ENCODE results near the gene SPTBN2.
A peak's percentile ranks its signal among the peaks of the same experiment; 100 is the strongest.

SPTBN2 gene

DNA sequence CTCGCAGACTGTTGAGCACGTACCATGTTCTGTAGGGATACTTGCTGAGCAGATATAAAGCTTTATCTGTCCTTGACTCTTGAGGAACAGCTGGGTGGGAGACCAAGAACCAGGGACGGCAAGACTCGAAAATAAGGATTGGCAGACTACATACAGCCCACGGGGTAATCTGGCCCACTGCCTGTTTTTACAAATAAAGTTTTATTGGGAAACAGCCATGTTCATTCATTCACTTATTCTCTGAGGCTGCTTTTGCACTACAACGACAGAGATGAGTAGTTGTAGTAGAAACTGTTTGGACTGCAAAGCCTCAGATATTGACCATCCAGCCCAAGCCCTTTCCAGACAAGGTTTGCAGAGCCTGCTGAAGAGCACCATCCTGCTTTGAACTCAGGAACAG lies 31.0 kb downstream of the SPTBN2 start:
- Histone ChIP-seq H3K27ac (ENCODE audit: insufficient read depth in 1 of 2, low read depth in 1 of 2, low read length in 2 of 2, poor library complexity in 1 of 2, severe bottlenecking in 2 of 2) (no peak overlapping the region), H3K9me3 (ENCODE audit: control extremely low read depth in 1 of 5, control insufficient read depth in 4 of 5, insufficient read depth in 2 of 5, low read depth in 1 of 5, low read length in 4 of 5) (peaks cover 0 to 6% (median 0%) of the 10 kb centered on the region in 5 experiments), H3K36me3 (ENCODE audit: control insufficient read depth in 4 of 4, insufficient read depth in 4 of 4, low read length in 3 of 4) (no peaks in the 10 kb centered on the region), H3K4me1 (ENCODE audit: control extremely low read depth in 1 of 4, control insufficient read depth in 4 of 4, insufficient read depth in 4 of 4, low read length in 3 of 4) (peaks cover 0 to 21% (median 16%) of the 10 kb centered on the region in 4 experiments), H3K27me3 (replicated peaks in 2 of 5; ENCODE audit: control insufficient read depth in 4 of 5, insufficient read depth in 5 of 5, low read length in 4 of 5) (no peaks in the 10 kb centered on the region), H3K4me3 (ENCODE audit: control insufficient read depth in 1 of 7, extremely low read depth in 1 of 7, insufficient read depth in 4 of 7, low read depth in 2 of 7, low read length in 6 of 7) (no peak overlapping the region)
- ChIA-PET POLR2A (no interaction called here), CTCF (interaction anchor here (1.7 to 15.6 kb wide), 2 partner anchors 13 to 139 kb away, joined by 5 to 152 read pairs; no protein-coding TSS in a partner anchor)
- WGBS (ENCODE audit: insufficient coverage): 92% methylated on average over 5 of the region's 6 CpGs
- no peak for DNase-seq

DNA sequence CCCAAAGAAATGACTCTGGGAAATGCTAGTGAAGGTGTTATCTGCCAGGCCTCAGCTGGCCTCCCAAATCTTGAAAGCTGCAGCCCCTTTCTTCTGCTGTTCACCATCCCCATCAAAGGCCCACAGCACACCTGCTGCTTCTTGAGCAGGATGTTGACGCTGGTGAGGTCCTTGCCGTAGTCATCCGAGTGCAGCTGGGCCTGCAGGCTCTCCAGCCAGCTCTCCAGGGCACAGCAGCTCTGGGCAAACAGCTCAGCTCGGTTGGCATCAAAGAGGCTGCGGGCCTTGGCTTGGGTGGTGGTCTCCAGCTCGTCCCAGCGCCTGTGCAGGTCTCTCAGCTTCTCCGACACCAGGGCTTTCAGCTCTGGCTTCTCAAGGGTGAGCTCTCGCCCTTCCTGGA lies 32.9 kb downstream of the SPTBN2 start:
- DNase-seq: no peak
- Histone ChIP-seq H3K27me3 (replicated peaks in 2 of 5; ENCODE audit: control insufficient read depth in 4 of 5, insufficient read depth in 5 of 5, low read length in 4 of 5) (no peaks in the 10 kb centered on the region), H3K9me3 (ENCODE audit: control extremely low read depth in 1 of 5, control insufficient read depth in 4 of 5, insufficient read depth in 2 of 5, low read depth in 1 of 5, low read length in 4 of 5) (peaks cover 0 to 6% (median 0%) of the 10 kb centered on the region in 5 experiments), H3K4me3 (ENCODE audit: control insufficient read depth in 1 of 7, extremely low read depth in 1 of 7, insufficient read depth in 4 of 7, low read depth in 2 of 7, low read length in 6 of 7) (no peak overlapping the region), H3K27ac (ENCODE audit: insufficient read depth in 1 of 2, low read depth in 1 of 2, low read length in 2 of 2, poor library complexity in 1 of 2, severe bottlenecking in 2 of 2) (no peak overlapping the region), H3K4me1 (ENCODE audit: control extremely low read depth in 1 of 4, control insufficient read depth in 4 of 4, insufficient read depth in 4 of 4, low read length in 3 of 4) (peaks cover 0 to 11% (median 8%) of the 10 kb centered on the region in 4 experiments), H3K36me3 (ENCODE audit: control insufficient read depth in 4 of 4, insufficient read depth in 4 of 4, low read length in 3 of 4) (no peaks in the 10 kb centered on the region)
- CTCF ChIA-PET: interaction anchor here (1.0 to 15.6 kb wide), 10 partner anchors 10 to 191 kb away, joined by 3 to 152 read pairs (median 6); no protein-coding TSS in a partner anchor
- POLR2A ChIA-PET: no interaction called here
- WGBS (ENCODE audit: insufficient coverage): 88% methylated on average over 9 of the region's 9 CpGs

DNA sequence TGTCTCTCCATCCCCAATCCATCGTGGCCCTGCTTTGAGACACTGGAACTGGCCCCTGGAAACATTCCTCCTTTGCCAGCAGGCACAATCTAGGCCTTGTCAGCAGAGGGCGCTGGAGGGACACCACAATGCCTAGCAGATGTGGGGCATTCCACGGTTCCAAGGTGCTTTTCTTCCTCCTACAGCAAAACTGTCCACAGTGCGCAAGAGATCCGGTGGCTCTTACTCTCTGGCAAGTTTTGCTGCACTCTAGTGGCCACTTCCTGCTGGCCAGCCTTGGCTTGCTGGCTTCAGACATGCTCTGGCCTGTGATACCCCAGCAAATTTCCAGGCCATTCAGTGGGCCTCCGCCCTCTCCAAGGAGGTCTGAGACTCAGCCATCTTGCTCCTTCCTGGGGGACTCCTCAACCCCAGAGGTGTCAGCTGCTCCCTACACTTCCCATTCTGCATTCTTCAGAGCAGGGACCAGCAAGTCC lies 34.2 kb downstream of the SPTBN2 start:
- Histone ChIP-seq H3K4me1 (ENCODE audit: control extremely low read depth in 1 of 4, control insufficient read depth in 4 of 4, insufficient read depth in 4 of 4, low read length in 3 of 4) (peaks cover 0 to 4% (median 2%) of the 10 kb centered on the region in 4 experiments), H3K4me3 (ENCODE audit: control insufficient read depth in 1 of 7, extremely low read depth in 1 of 7, insufficient read depth in 4 of 7, low read depth in 2 of 7, low read length in 6 of 7) (no peak overlapping the region), H3K27ac (ENCODE audit: insufficient read depth in 1 of 2, low read depth in 1 of 2, low read length in 2 of 2, poor library complexity in 1 of 2, severe bottlenecking in 2 of 2) (no peak overlapping the region), H3K36me3 (ENCODE audit: control insufficient read depth in 4 of 4, insufficient read depth in 4 of 4, low read length in 3 of 4) (no peaks in the 10 kb centered on the region), H3K9me3 (ENCODE audit: control extremely low read depth in 1 of 5, control insufficient read depth in 4 of 5, insufficient read depth in 2 of 5, low read depth in 1 of 5, low read length in 4 of 5) (peaks cover 0 to 4% (median 0%) of the 10 kb centered on the region in 5 experiments), H3K27me3 (replicated peaks in 2 of 5; ENCODE audit: control insufficient read depth in 4 of 5, insufficient read depth in 5 of 5, low read length in 4 of 5) (no peaks in the 10 kb centered on the region)
- CTCF ChIA-PET: interaction anchor here (0.7 to 15.6 kb wide), 14 partner anchors 9 to 192 kb away, joined by 3 to 152 read pairs (median 4); no protein-coding TSS in a partner anchor
- 19% methylated on average over 6 of the region's 6 CpGs for WGBS (ENCODE audit: insufficient coverage)
- DNase-seq: peak; percentile 83 to 93 (median 90)
- POLR2A ChIA-PET: no interaction called here

DNA sequence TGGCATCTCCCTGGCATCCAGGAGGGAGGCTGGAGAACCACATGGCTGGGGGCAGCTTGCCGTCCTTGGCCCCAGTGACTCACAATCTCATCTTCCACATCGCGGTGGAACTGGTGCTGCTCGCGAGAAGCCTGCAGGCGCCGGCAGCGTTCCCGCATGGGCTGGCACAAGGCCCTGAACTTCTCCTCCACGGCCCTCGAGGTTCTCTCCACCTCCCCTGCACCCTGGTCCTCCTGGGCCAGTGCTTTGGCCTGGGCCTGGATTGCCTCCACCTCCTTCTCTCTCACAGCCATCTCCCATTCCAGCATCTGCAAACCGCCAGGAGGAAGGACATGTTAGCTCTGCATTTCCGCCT lies 35.0 kb downstream of the SPTBN2 start:
- Histone ChIP-seq H3K4me3 (ENCODE audit: control insufficient read depth in 1 of 7, extremely low read depth in 1 of 7, insufficient read depth in 4 of 7, low read depth in 2 of 7, low read length in 6 of 7) (no peak overlapping the region), H3K27ac (ENCODE audit: insufficient read depth in 1 of 2, low read depth in 1 of 2, low read length in 2 of 2, poor library complexity in 1 of 2, severe bottlenecking in 2 of 2) (no peak overlapping the region), H3K9me3 (ENCODE audit: control extremely low read depth in 1 of 5, control insufficient read depth in 4 of 5, insufficient read depth in 2 of 5, low read depth in 1 of 5, low read length in 4 of 5) (no peaks in the 10 kb centered on the region), H3K36me3 (ENCODE audit: control insufficient read depth in 4 of 4, insufficient read depth in 4 of 4, low read length in 3 of 4) (no peaks in the 10 kb centered on the region), H3K27me3 (replicated peaks in 2 of 5; ENCODE audit: control insufficient read depth in 4 of 5, insufficient read depth in 5 of 5, low read length in 4 of 5) (no peaks in the 10 kb centered on the region), H3K4me1 (ENCODE audit: control extremely low read depth in 1 of 4, control insufficient read depth in 4 of 4, insufficient read depth in 4 of 4, low read length in 3 of 4) (peaks cover 0 to 4% (median 2%) of the 10 kb centered on the region in 4 experiments)
- DNase-seq: no peak
- ChIA-PET CTCF (interaction anchor here (0.8 to 15.6 kb wide), 6 partner anchors 11 to 282 kb away, joined by 3 to 152 read pairs (median 3); no protein-coding TSS in a partner anchor), POLR2A (no interaction called here)
- WGBS (ENCODE audit: insufficient coverage): 97% methylated on average over 12 of the region's 13 CpGs

DNA sequence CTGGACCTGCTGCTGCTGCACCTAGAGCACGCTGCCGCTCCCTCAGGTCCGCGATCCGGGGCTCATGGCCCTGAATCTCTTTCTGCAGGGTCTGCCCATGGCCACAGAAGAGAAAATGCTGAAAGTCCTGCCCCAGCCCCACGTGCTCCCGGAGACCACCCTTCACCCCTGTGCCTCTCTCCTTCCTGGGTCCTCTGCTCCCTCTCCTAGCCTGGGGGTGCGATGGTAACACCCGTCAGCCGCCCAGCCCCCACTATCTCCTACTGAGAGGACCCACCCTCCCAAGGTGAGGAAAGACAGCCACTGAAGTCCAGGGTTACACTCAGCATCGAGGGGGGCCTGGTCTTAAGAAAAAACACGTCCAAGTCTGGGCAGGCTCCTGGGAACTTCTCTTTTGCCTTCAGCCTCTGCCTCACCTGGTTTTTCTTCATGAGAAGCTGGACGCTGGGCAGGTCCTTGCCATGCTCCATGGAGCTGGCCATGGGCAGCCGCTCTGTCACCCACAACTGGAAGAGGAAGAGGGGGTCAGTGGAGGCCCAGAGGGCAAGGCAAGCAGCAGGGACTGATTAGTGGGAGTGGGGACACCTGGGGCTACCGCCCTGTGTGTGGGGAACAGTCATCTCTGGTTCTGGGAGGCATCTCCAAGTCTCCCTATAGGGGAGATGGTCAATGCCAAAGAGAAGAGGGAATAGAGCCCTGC lies 35.5 kb downstream of the SPTBN2 start:
- Histone ChIP-seq H3K27ac (ENCODE audit: insufficient read depth in 1 of 2, low read depth in 1 of 2, low read length in 2 of 2, poor library complexity in 1 of 2, severe bottlenecking in 2 of 2) (no peak overlapping the region), H3K9me3 (ENCODE audit: control extremely low read depth in 1 of 5, control insufficient read depth in 4 of 5, insufficient read depth in 2 of 5, low read depth in 1 of 5, low read length in 4 of 5) (no peaks in the 10 kb centered on the region), H3K27me3 (replicated peaks in 2 of 5; ENCODE audit: control insufficient read depth in 4 of 5, insufficient read depth in 5 of 5, low read length in 4 of 5) (no peaks in the 10 kb centered on the region), H3K36me3 (ENCODE audit: control insufficient read depth in 4 of 4, insufficient read depth in 4 of 4, low read length in 3 of 4) (no peaks in the 10 kb centered on the region), H3K4me1 (ENCODE audit: control extremely low read depth in 1 of 4, control insufficient read depth in 4 of 4, insufficient read depth in 4 of 4, low read length in 3 of 4) (peaks cover 0 to 4% (median 2%) of the 10 kb centered on the region in 4 experiments), H3K4me3 (ENCODE audit: control insufficient read depth in 1 of 7, extremely low read depth in 1 of 7, insufficient read depth in 4 of 7, low read depth in 2 of 7, low read length in 6 of 7) (no peak overlapping the region)
- WGBS (ENCODE audit: insufficient coverage): 98% methylated on average over 11 of the region's 15 CpGs
- POLR2A ChIA-PET: no interaction called here
- CTCF ChIA-PET: interaction anchor here (0.8 to 15.6 kb wide), 10 partner anchors 9 to 282 kb away, joined by 3 to 152 read pairs (median 4); no protein-coding TSS in a partner anchor
- no peak for DNase-seq

DNA sequence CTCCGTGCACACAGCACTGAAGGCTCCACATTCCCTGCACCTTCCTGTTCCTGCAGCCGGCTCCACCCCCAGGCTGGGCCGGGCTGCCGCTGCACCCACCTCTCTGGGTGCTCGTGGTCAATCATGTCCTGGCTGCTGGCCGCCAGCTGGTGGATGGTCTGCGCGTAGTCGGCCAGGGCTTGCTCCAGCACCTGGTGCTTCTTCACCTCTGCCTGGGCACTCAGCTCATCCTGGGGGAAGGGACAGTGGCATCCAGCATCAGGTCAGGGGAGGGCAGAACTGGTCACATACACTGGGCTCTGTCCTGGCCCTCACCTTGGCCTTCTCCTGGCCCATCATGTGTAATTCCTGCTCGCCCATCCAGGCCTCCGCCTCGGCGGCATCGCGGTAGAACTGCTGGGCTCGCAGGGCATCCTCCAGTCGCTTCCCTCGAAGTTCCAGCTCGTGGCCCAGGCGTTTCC lies 36.1 kb downstream of the SPTBN2 start:
- H3K27ac ChIP-seq (ENCODE audit: insufficient read depth in 1 of 2, low read depth in 1 of 2, low read length in 2 of 2, poor library complexity in 1 of 2, severe bottlenecking in 2 of 2): no peak overlapping the region
- peaks cover 0 to 4% (median 2%) of the 10 kb centered on the region in 4 experiments for H3K4me1 ChIP-seq (ENCODE audit: control extremely low read depth in 1 of 4, control insufficient read depth in 4 of 4, insufficient read depth in 4 of 4, low read length in 3 of 4)
- no peak overlapping the region for H3K4me3 ChIP-seq (ENCODE audit: control insufficient read depth in 1 of 7, extremely low read depth in 1 of 7, insufficient read depth in 4 of 7, low read depth in 2 of 7, low read length in 6 of 7)
- ChIA-PET CTCF (interaction anchor here (1.0 to 15.6 kb wide), 8 partner anchors 9 to 283 kb away, joined by 3 to 152 read pairs (median 4); no protein-coding TSS in a partner anchor), POLR2A (interaction anchor here (0.5 kb wide), 1 partner anchor 34 kb away, joined by 3 read pairs; no protein-coding TSS in a partner anchor)
- no peaks in the 10 kb centered on the region for H3K9me3 ChIP-seq (ENCODE audit: control extremely low read depth in 1 of 5, control insufficient read depth in 4 of 5, insufficient read depth in 2 of 5, low read depth in 1 of 5, low read length in 4 of 5)
- H3K36me3 ChIP-seq (ENCODE audit: control insufficient read depth in 4 of 4, insufficient read depth in 4 of 4, low read length in 3 of 4): no peaks in the 10 kb centered on the region
- WGBS (ENCODE audit: insufficient coverage): 94% methylated on average over 15 of the region's 20 CpGs
- DNase-seq: no peak
- H3K27me3 ChIP-seq (replicated peaks in 2 of 5; ENCODE audit: control insufficient read depth in 4 of 5, insufficient read depth in 5 of 5, low read length in 4 of 5): no peaks in the 10 kb centered on the region

DNA sequence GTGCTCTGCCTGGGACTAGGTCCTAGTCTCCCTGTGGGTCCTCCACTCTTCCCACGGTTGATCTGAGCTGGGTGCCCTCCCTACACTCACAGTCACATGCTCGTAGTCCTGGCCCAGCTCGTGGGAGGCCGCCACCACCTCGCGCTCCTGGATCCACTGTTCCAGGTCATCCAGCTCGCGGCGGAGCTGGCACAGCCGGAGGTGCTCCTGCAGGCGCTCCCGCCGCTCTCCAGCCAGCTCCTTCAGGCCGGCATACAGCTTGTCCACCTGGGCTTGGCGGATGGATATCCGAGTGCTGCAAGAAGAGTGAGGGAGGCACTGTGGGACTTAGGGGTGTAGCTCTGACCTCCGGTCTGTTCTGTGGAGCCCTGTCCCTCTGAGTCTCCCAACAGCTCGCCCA lies 36.6 kb downstream of the SPTBN2 start:
- Histone ChIP-seq H3K36me3 (ENCODE audit: control insufficient read depth in 4 of 4, insufficient read depth in 4 of 4, low read length in 3 of 4) (no peaks in the 10 kb centered on the region), H3K4me1 (ENCODE audit: control extremely low read depth in 1 of 4, control insufficient read depth in 4 of 4, insufficient read depth in 4 of 4, low read length in 3 of 4) (peaks cover 0 to 4% (median 2%) of the 10 kb centered on the region in 4 experiments), H3K27ac (ENCODE audit: insufficient read depth in 1 of 2, low read depth in 1 of 2, low read length in 2 of 2, poor library complexity in 1 of 2, severe bottlenecking in 2 of 2) (no peak overlapping the region), H3K9me3 (ENCODE audit: control extremely low read depth in 1 of 5, control insufficient read depth in 4 of 5, insufficient read depth in 2 of 5, low read depth in 1 of 5, low read length in 4 of 5) (no peaks in the 10 kb centered on the region), H3K4me3 (ENCODE audit: control insufficient read depth in 1 of 7, extremely low read depth in 1 of 7, insufficient read depth in 4 of 7, low read depth in 2 of 7, low read length in 6 of 7) (no peak overlapping the region), H3K27me3 (replicated peaks in 2 of 5; ENCODE audit: control insufficient read depth in 4 of 5, insufficient read depth in 5 of 5, low read length in 4 of 5) (no peaks in the 10 kb centered on the region)
- ChIA-PET CTCF (interaction anchor here (1.0 to 15.6 kb wide), 6 partner anchors 8 to 191 kb away, joined by 3 to 152 read pairs (median 4); no protein-coding TSS in a partner anchor), POLR2A (interaction anchor here (0.5 kb wide), 1 partner anchor 34 kb away, joined by 3 read pairs; no protein-coding TSS in a partner anchor)
- WGBS (ENCODE audit: insufficient coverage): 97% methylated on average over 18 of the region's 18 CpGs
- no peak for DNase-seq
